HUES6 (cell line): ENCODE results near the gene SLC44A1.

Experiments
- H3K27ac ChIP-seq: 2 replicates; pipeline ENCODE4 v1.7.0; 2013; ENCODE audit warnings: low read depth, mild to moderate bottlenecking, low read length, inconsistent platforms
- H3K27me3 ChIP-seq: 2 replicates; pipeline ENCODE4 v1.6.1; 2013; ENCODE audit warnings: low read length; ENCODE audit not compliant: control insufficient read depth, insufficient read depth
- H3K36me3 ChIP-seq: 2 replicates; pipeline ENCODE4 v1.6.1; 2013; ENCODE audit warnings: low read length; ENCODE audit not compliant: control insufficient read depth, insufficient read depth
- H3K4me1 ChIP-seq: 2 replicates; pipeline ENCODE4 v1.6.1; 2013; ENCODE audit warnings: low read length; ENCODE audit not compliant: control insufficient read depth, insufficient read depth
- H3K4me3 ChIP-seq: 2 replicates; pipeline ENCODE4 v1.5.1; 2013; ENCODE audit warnings: low read depth, low read length
- H3K9ac ChIP-seq: one replicate; pipeline ENCODE4 v1.6.1; 2013; ENCODE audit warnings: mild to moderate bottlenecking, low read length
- H3K9me3 ChIP-seq: 2 replicates; pipeline ENCODE4 v1.6.1; 2013; ENCODE audit warnings: low read depth, low read length; ENCODE audit not compliant: control insufficient read depth, insufficient read depth

The SLC44A1 gene

GRCh38 chr9:105445203-105445881 lies 200.9 kb downstream of the SLC44A1 start:
- Histone ChIP-seq H3K9ac (no peak overlapping the region), H3K4me1 (peaks cover 7% of the 10 kb centered on the region), H3K9me3 (no peaks in the 10 kb centered on the region), H3K27me3 (no peaks in the 10 kb centered on the region), H3K27ac (no peak overlapping the region), H3K4me3 (no peak overlapping the region), H3K36me3 (no peaks in the 10 kb centered on the region)

DNA sequence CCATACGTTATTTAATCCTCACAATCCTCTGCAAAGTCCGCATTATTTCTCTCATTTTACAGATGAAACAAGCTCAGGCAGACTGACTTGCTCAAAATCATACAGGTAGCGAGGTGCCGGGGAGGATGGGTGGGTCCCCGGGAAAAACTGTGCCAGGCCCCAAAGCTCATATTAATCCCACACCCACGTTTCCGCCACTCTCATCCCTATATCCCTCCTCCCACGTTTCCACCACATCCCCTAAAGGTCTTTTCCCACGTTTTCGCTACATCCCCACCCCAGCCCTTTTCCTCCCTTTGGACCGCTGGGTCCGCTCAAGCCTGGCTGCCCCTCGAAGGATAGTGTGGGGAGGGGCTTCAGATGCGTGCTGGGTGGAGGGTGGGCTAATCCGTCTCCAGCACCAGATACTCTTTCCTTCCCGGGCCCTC lies 202.9 kb downstream of the SLC44A1 start:
- H3K9me3 ChIP-seq: no peaks in the 10 kb centered on the region
- no peaks in the 10 kb centered on the region for H3K36me3 ChIP-seq
- peak overlapping the region; percentile 76 for H3K4me3 ChIP-seq
- peaks cover 7% of the 10 kb centered on the region for H3K4me1 ChIP-seq
- H3K27ac ChIP-seq: no peak overlapping the region
- no peaks in the 10 kb centered on the region for H3K27me3 ChIP-seq
- peak overlapping the region; percentile 36 for H3K9ac ChIP-seq

DNA sequence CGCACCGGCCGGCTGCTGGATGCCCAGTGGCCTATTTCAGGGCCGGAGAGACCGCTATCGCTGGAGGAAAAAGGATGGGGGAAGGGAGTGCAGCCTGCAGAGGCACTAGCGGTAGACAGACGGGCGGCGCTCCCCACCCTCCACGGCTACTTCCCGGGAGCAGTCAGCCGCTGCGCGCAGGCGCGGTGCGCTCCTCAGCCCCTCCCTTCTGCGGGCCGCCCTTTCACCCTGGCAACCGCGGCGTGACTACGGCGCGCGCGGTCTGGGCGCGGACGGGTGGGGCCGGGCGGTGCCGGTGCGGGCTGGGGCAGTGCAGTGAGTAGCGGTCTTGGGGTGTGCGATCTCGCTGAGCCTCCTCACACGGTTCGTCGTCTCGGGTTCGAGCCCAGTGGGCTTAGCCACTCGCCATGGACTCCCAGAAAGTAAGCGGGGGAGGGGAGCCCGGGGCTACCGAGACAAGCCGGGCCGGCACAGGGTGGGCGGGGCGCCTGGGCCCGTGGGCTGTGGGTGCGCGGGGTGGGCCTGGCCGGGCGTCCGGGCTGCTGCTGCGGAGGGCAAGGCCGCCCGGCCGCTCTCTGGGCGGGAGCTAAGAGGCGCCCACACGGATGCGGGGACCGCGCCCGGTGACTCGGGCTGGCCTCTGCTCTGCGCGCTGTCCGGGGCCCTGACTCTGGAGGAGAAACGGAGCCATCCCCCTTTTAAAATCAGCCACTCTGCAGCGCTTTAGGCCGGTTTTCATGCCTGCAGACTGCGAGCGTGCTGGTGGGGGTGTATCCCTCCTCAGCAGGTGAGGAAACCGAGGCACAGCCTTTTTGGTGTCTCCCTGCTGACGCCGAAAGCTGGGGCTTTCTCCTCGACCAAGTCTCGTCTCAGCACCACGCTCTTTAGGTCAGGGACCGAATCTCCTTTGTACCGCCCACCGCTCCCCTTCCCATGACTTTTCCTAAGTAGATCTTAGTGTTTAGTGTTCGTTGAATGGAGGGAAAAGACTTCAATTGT lies 203.7 kb downstream of the SLC44A1 start, which contains the start of gene FSD1L:
FSD1L (plus strand) TSS at position 221 of the 999 bp plus-strand sequence; CDS start at position 408, 187 bp downstream.
- Histone ChIP-seq H3K4me1 (peaks cover 7% of the 10 kb centered on the region), H3K36me3 (no peaks in the 10 kb centered on the region), H3K4me3 (peak within 1 kb of the TSS; percentile 76), H3K27ac (peak within 1 kb of the TSS; percentile 45; the same call in 1 of the 2 replicates), H3K9me3 (no peaks in the 10 kb centered on the region), H3K27me3 (no peaks in the 10 kb centered on the region), H3K9ac (peak within 1 kb of the TSS; percentile 84)

DNA sequence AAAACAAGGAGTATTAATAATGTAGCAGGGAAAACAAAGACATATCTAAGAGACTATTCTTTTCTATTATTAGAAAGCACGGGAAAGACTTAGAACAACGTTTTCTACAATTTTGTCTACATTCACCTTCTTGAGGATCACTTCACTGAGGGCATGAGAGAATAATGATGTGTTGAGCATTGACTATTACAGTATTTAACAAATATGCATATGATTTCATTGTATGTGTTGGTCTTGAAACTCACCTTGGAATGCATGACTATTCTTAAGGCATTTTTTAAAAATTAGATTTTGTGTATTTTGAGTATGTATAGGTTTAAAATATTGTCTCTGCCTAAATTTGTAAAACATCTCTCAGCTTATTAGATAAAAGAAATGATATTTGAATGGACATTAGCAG lies 204.6 kb downstream of the SLC44A1 start:
- H3K4me3 ChIP-seq: peak overlapping the region; percentile 76
- H3K27ac ChIP-seq: no peak overlapping the region
- H3K9me3 ChIP-seq: no peaks in the 10 kb centered on the region

GRCh38 chr9:105452185-105452584 lies 207.7 kb downstream of the SLC44A1 start:
- no peaks in the 10 kb centered on the region for H3K27me3 ChIP-seq
- H3K36me3 ChIP-seq: no peaks in the 10 kb centered on the region
- H3K4me1 ChIP-seq: peaks cover 7% of the 10 kb centered on the region
- H3K27ac ChIP-seq: no peak overlapping the region
- H3K4me3 ChIP-seq: no peak overlapping the region
- no peaks in the 10 kb centered on the region for H3K9me3 ChIP-seq
- no peak overlapping the region for H3K9ac ChIP-seq

More for the DNA sequence above, 204.6 kb downstream of the SLC44A1 start:
- Histone ChIP-seq H3K9ac (no peak overlapping the region), H3K36me3 (no peaks in the 10 kb centered on the region), H3K4me1 (peaks cover 7% of the 10 kb centered on the region), H3K27me3 (no peaks in the 10 kb centered on the region)

- Histone ChIP-seq H3K27ac (no peak overlapping the region), H3K9me3 (peaks cover 13% of the 10 kb centered on the region; the same call in 1 of the 2 replicates), H3K9ac (no peak overlapping the region), H3K27me3 (no peaks in the 10 kb centered on the region), H3K4me1 (peaks cover 21% of the 10 kb centered on the region), H3K4me3 (no peak overlapping the region), H3K36me3 (no peaks in the 10 kb centered on the region; the same call in 1 of the 2 replicates)
Observed at GRCh38 chr9:105455836-105456475, 211.5 kb downstream of the SLC44A1 start.

- Histone ChIP-seq H3K9ac (no peak overlapping the region), H3K9me3 (peaks cover 13% of the 10 kb centered on the region; the same call in 1 of the 2 replicates), H3K4me1 (peaks cover 21% of the 10 kb centered on the region), H3K36me3 (no peaks in the 10 kb centered on the region; the same call in 1 of the 2 replicates), H3K4me3 (no peak overlapping the region), H3K27me3 (no peaks in the 10 kb centered on the region), H3K27ac (peak overlapping the region; percentile 35; the same call in 1 of the 2 replicates)
Observed at GRCh38 chr9:105457560-105458294, 213.3 kb downstream of the SLC44A1 start.

DNA sequence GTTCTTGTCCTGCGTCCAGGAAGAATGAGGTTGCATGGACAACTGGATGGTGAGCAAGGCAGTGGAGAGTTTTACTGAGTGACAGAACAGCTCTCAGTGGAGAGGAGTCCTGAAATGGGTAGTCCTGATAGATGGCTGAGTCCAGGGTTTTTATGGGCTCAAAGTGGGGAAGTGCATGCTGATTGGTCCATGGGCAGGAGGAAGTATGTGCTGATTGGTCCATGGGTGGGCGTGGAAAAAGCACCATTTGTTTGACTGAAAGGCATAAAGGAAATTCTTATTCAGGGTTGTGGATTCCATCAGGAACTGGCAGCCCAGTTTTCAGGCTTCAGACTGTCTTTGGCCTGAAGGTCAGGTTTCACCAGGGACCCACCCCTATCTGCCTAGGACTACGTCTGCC lies 214.0 kb downstream of the SLC44A1 start:
- Histone ChIP-seq H3K9me3 (peaks cover 13% of the 10 kb centered on the region; the same call in 1 of the 2 replicates), H3K4me3 (no peak overlapping the region), H3K9ac (no peak overlapping the region), H3K27me3 (no peaks in the 10 kb centered on the region), H3K36me3 (no peaks in the 10 kb centered on the region; the same call in 1 of the 2 replicates), H3K27ac (no peak overlapping the region; the same call in 1 of the 2 replicates), H3K4me1 (peaks cover 21% of the 10 kb centered on the region)

- H3K9me3 ChIP-seq: peaks cover 13% of the 10 kb centered on the region; the same call in 1 of the 2 replicates
- no peak overlapping the region; the same call in 1 of the 2 replicates for H3K27ac ChIP-seq
- H3K9ac ChIP-seq: no peak overlapping the region
Observed at GRCh38 chr9:105459336-105459735, 214.9 kb downstream of the SLC44A1 start.

DNA sequence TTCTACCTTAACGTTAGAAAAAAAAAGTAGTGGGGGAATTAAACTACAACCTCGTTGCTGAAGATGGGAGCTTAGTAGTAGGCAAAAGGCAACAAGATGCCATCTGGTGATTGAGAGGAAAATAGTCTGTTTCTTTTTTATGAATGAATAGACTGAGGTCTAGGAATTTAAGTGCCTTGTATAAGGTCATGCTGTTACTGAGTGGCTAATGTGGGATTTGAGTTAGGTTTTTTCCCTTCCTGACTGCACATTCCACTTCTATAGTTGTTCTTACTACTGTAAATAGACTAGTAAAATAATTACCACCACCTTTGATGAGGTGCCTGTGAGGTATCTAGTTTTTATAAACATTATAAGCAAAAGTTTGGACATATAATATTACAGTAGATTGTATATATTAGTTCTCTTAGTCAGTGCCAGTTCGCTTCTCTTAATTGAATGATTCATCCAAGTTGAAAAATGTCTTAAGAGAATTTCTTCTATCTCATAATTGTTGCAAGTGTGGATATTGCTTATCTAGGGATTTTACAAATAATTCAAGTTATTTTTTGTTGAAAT lies 222.5 kb downstream of the SLC44A1 start:
- Histone ChIP-seq H3K9ac (no peak overlapping the region), H3K4me1 (no peaks in the 10 kb centered on the region), H3K27me3 (no peaks in the 10 kb centered on the region), H3K4me3 (no peak overlapping the region), H3K27ac (no peak overlapping the region), H3K9me3 (no peaks in the 10 kb centered on the region), H3K36me3 (peaks cover 54% of the 10 kb centered on the region)

More at GRCh38 chr9:105459336-105459735, 214.9 kb downstream of the SLC44A1 start:
- Histone ChIP-seq H3K36me3 (peaks cover 1% of the 10 kb centered on the region), H3K27me3 (no peaks in the 10 kb centered on the region), H3K4me1 (peaks cover 21% of the 10 kb centered on the region), H3K4me3 (no peak overlapping the region)
